ENCODE measurements around the gene CCNQ. TPM values are rescaled to one million over a fixed set of nuclear protein-coding genes. Genes with fewer than 3 reads are reported as not detected.

Gene CCNQ
- total and polyA plus RNA-seq, 2 donors (not counting 1 experiment from before 2014, with no cell fraction given) = 19.9 to 28.2 TPM

- no peaks in the 10 kb centered on the region for H3K9me3 ChIP-seq (ENCODE audit: control insufficient read depth, insufficient read depth, low read depth, low read length)
- no peak overlapping the region for H3K4me2 ChIP-seq (ENCODE audit: extremely low read depth, insufficient read depth, low read length)
- no peak for DNase-seq (ENCODE audit: low read depth in 2 of 2)
- peaks cover 14% of the 10 kb centered on the region for H3K79me2 ChIP-seq (ENCODE audit: control insufficient read depth, insufficient read depth, low read length)
- no peak overlapping the region for H3K4me3 ChIP-seq (replicated peaks in 1 of 4; ENCODE audit: control extremely low read depth in 1 of 4, insufficient read depth in 1 of 4, low read depth in 3 of 4, low read length in 4 of 4)
- H3K27me3 ChIP-seq (ENCODE audit: control insufficient read depth, insufficient read depth, low read length) = no peaks in the 10 kb centered on the region
- H3K4me1 ChIP-seq (ENCODE audit: control insufficient read depth, extremely low read depth, insufficient read depth, low read length) = no peaks in the 10 kb centered on the region
- no peak overlapping the region for H3K9ac ChIP-seq (ENCODE audit: insufficient read depth, low read length)
- TF ChIP-seq CTCF (conservative IDR thresholded peaks at IDR 0.05 in 1 of 2, IDR thresholded peaks at IDR 0.05 in 1 of 2; ENCODE audit: low read depth in 1 of 2, low read length in 2 of 2) (no peak), EZH2 (IDR thresholded peaks at IDR 0.05; ENCODE audit: low read length, missing control alignments) (no peak)
- peaks cover 1% of the 10 kb centered on the region for H3K36me3 ChIP-seq (ENCODE audit: control insufficient read depth, insufficient read depth, low read length)
- no peaks in the 10 kb centered on the region for H4K20me1 ChIP-seq (ENCODE audit: control insufficient read depth, extremely low read depth, insufficient read depth, low read length)
- no peak overlapping the region for H3K27ac ChIP-seq (ENCODE audit: insufficient read depth, low read length)
- H2AFZ ChIP-seq (ENCODE audit: low read length) = no peak overlapping the region
Measured at GRCh38 chrX:153593811-153594500, 5.0 kb downstream of the CCNQ start.

GRCh38 chrX:153592966-153593688, 5.8 kb downstream of the CCNQ start:
- H3K27me3 ChIP-seq (ENCODE audit: control insufficient read depth, insufficient read depth, low read length) = no peaks in the 10 kb centered on the region
- H3K4me2 ChIP-seq (ENCODE audit: extremely low read depth, insufficient read depth, low read length) = no peak overlapping the region
- H3K9me3 ChIP-seq (ENCODE audit: control insufficient read depth, insufficient read depth, low read depth, low read length) = no peaks in the 10 kb centered on the region
- H3K4me3 ChIP-seq (replicated peaks in 1 of 4; ENCODE audit: control extremely low read depth in 1 of 4, insufficient read depth in 1 of 4, low read depth in 3 of 4, low read length in 4 of 4) = no peak overlapping the region
- H3K9ac ChIP-seq (ENCODE audit: insufficient read depth, low read length) = no peak overlapping the region
- no peak for TF ChIP-seq CTCF (conservative IDR thresholded peaks at IDR 0.05 in 1 of 2, IDR thresholded peaks at IDR 0.05 in 1 of 2; ENCODE audit: low read depth in 1 of 2, low read length in 2 of 2)
- TF ChIP-seq EZH2 (IDR thresholded peaks at IDR 0.05; ENCODE audit: low read length, missing control alignments) = no peak
- no peak for DNase-seq (ENCODE audit: low read depth in 2 of 2)
- H2AFZ ChIP-seq (ENCODE audit: low read length) = no peak overlapping the region
- peaks cover 1% of the 10 kb centered on the region for H3K36me3 ChIP-seq (ENCODE audit: control insufficient read depth, insufficient read depth, low read length)
- no peaks in the 10 kb centered on the region for H3K4me1 ChIP-seq (ENCODE audit: control insufficient read depth, extremely low read depth, insufficient read depth, low read length)
- no peak overlapping the region for H3K27ac ChIP-seq (ENCODE audit: insufficient read depth, low read length)
- H4K20me1 ChIP-seq (ENCODE audit: control insufficient read depth, extremely low read depth, insufficient read depth, low read length) = no peaks in the 10 kb centered on the region
- H3K79me2 ChIP-seq (ENCODE audit: control insufficient read depth, insufficient read depth, low read length) = peaks cover 13% of the 10 kb centered on the region

- Histone ChIP-seq H2AFZ (ENCODE audit: low read length) (no peak overlapping the region), H3K4me3 (replicated peaks in 1 of 4; ENCODE audit: control extremely low read depth in 1 of 4, insufficient read depth in 1 of 4, low read depth in 3 of 4, low read length in 4 of 4) (no peak overlapping the region), H3K4me2 (ENCODE audit: extremely low read depth, insufficient read depth, low read length) (no peak overlapping the region), H3K79me2 (ENCODE audit: control insufficient read depth, insufficient read depth, low read length) (peaks cover 6% of the 10 kb centered on the region), H3K9me3 (ENCODE audit: control insufficient read depth, insufficient read depth, low read depth, low read length) (no peaks in the 10 kb centered on the region), H3K27ac (ENCODE audit: insufficient read depth, low read length) (no peak overlapping the region), H3K9ac (ENCODE audit: insufficient read depth, low read length) (no peak overlapping the region), H3K4me1 (ENCODE audit: control insufficient read depth, extremely low read depth, insufficient read depth, low read length) (no peaks in the 10 kb centered on the region), H3K27me3 (ENCODE audit: control insufficient read depth, insufficient read depth, low read length) (no peaks in the 10 kb centered on the region), H3K36me3 (ENCODE audit: control insufficient read depth, insufficient read depth, low read length) (peaks cover 1% of the 10 kb centered on the region), H4K20me1 (ENCODE audit: control insufficient read depth, extremely low read depth, insufficient read depth, low read length) (no peaks in the 10 kb centered on the region)
- TF ChIP-seq CTCF (conservative IDR thresholded peaks at IDR 0.05 in 1 of 2, IDR thresholded peaks at IDR 0.05 in 1 of 2; ENCODE audit: low read depth in 1 of 2, low read length in 2 of 2) (no peak), EZH2 (IDR thresholded peaks at IDR 0.05; ENCODE audit: low read length, missing control alignments) (no peak)
- DNase-seq (ENCODE audit: low read depth in 2 of 2) = no peak
Measured at GRCh38 chrX:153592091-153592833, 6.7 kb downstream of the CCNQ start.
